H9 (cell line): Measurements from ENCODE around the gene N4BP2L1. TPM values are rescaled to one million over a fixed set of nuclear protein-coding genes. Genes with fewer than 3 reads are reported as not detected.

Source experiments
- DNase-seq: peaks from one replicate; pipeline ENCODE4 v3.0.0-alpha.2; 2017
- H2AFZ ChIP-seq: one replicate; pipeline ENCODE4 v1.6.1; 2013; ENCODE audit warnings: mild to moderate bottlenecking, low read length, control low read depth, moderate library complexity
- H2AK5ac ChIP-seq: 2 replicates; pipeline ENCODE4 v1.6.1; 2013; ENCODE audit warnings: low read length, control low read depth, mixed read lengths; ENCODE audit not compliant: insufficient read length
- H2BK120ac ChIP-seq: one replicate; pipeline ENCODE4 v1.6.1; 2013; ENCODE audit warnings: low read depth, mild to moderate bottlenecking, low read length, control low read depth, inconsistent platforms; ENCODE audit not compliant: poor library complexity, severe bottlenecking
- H2BK12ac ChIP-seq: 2 replicates; pipeline ENCODE4 v1.6.1; 2013; ENCODE audit warnings: low read length, control low read depth, mixed read lengths, low read depth; ENCODE audit not compliant: insufficient read length
- H2BK15ac ChIP-seq: 2 replicates; pipeline ENCODE4 v1.6.1; 2013; ENCODE audit warnings: low read depth, low read length, control low read depth
- H2BK20ac ChIP-seq: one replicate; pipeline ENCODE4 v1.6.1; 2013; ENCODE audit warnings: low read depth, mild to moderate bottlenecking, low read length, control low read depth, inconsistent platforms; ENCODE audit not compliant: poor library complexity, severe bottlenecking
- H2BK5ac ChIP-seq: 2 replicates; pipeline ENCODE4 v1.6.1; 2013; ENCODE audit warnings: low read length, control low read depth, mixed read lengths; ENCODE audit not compliant: insufficient read length
- H3K14ac ChIP-seq: 2 replicates; pipeline ENCODE4 v1.6.1; 2013; ENCODE audit warnings: low read length, control low read depth; ENCODE audit not compliant: insufficient read depth
- H3K18ac ChIP-seq: 2 replicates; pipeline ENCODE4 v1.6.1; 2013; ENCODE audit warnings: low read depth, mild to moderate bottlenecking, mixed read lengths, low read length, control low read depth; ENCODE audit not compliant: insufficient read length
- H3K23ac ChIP-seq: 2 replicates; pipeline ENCODE4 v1.6.1; 2013; ENCODE audit warnings: low read length, control low read depth, mixed read lengths, low read depth; ENCODE audit not compliant: insufficient read length
- H3K23me2 ChIP-seq: 2 replicates; pipeline ENCODE4 v1.6.1; 2013; ENCODE audit warnings: low read depth, mild to moderate bottlenecking, mixed read lengths, low read length, control low read depth; ENCODE audit not compliant: insufficient read length, poor library complexity, severe bottlenecking
- H3K27ac ChIP-seq: 2 replicates; pipeline ENCODE4 v1.5.1; 2013; ENCODE audit warnings: low read length, control low read depth, mixed read lengths, low read depth; ENCODE audit not compliant: insufficient read length
- H3K27me3 ChIP-seq: 2 replicates; pipeline ENCODE4 v1.6.1; 2013; ENCODE audit warnings: low read length, control low read depth, inconsistent platforms; ENCODE audit not compliant: insufficient read depth
- H3K4ac ChIP-seq: 2 replicates; pipeline ENCODE4 v1.6.1; 2013; ENCODE audit warnings: low read depth, mild to moderate bottlenecking, control low read depth, inconsistent platforms, low read length, moderate library complexity
- H3K4me1 ChIP-seq: 2 replicates; pipeline ENCODE4 v1.6.1; 2013; ENCODE audit warnings: low read length, control low read depth, inconsistent platforms; ENCODE audit not compliant: insufficient read depth
- H3K4me2 ChIP-seq: 2 replicates; pipeline ENCODE4 v1.6.1; 2013; ENCODE audit warnings: low read length, control low read depth, mixed read lengths; ENCODE audit not compliant: insufficient read length, insufficient read depth
- H3K56ac ChIP-seq: 2 replicates; pipeline ENCODE4 v1.6.1; 2013; ENCODE audit warnings: low read depth, mild to moderate bottlenecking, mixed read lengths, low read length, control low read depth; ENCODE audit not compliant: insufficient read length
- H3K79me1 ChIP-seq: 2 replicates; pipeline ENCODE4 v1.6.1; 2013; ENCODE audit warnings: low read depth, mild to moderate bottlenecking, moderate library complexity, low read length, control low read depth, inconsistent platforms; ENCODE audit not compliant: insufficient read depth, poor library complexity, severe bottlenecking
- H3K79me2 ChIP-seq: 2 replicates; pipeline ENCODE4 v1.6.1; 2013; ENCODE audit warnings: low read length, control low read depth, inconsistent platforms; ENCODE audit not compliant: insufficient read depth
- H3K9ac ChIP-seq: 2 replicates; pipeline ENCODE4 v1.6.1; 2013; ENCODE audit warnings: low read length, control low read depth, mixed read lengths; ENCODE audit not compliant: insufficient read length; ENCODE audit errors: extremely low read depth
- H3K9me3 ChIP-seq: one replicate; pipeline ENCODE4 v1.6.1; 2013; ENCODE audit warnings: low read depth, low read length, inconsistent platforms; ENCODE audit not compliant: control insufficient read depth
- H3T11ph ChIP-seq: one replicate; pipeline ENCODE4 v1.6.1; 2013; ENCODE audit warnings: mild to moderate bottlenecking, low read length, control low read depth, inconsistent platforms
- H4K20me1 ChIP-seq: one replicate; pipeline ENCODE4 v1.6.1; 2013; ENCODE audit not compliant: control insufficient read depth, insufficient read length, insufficient read depth
- H4K5ac ChIP-seq: 2 replicates; pipeline ENCODE4 v1.6.1; 2013; ENCODE audit warnings: low read depth, mild to moderate bottlenecking, mixed read lengths, low read length, control low read depth; ENCODE audit not compliant: insufficient read length
- H4K8ac ChIP-seq: replicated peaks from 2 replicates; pipeline ENCODE4 v1.6.1; 2013; ENCODE audit warnings: low read length, control low read depth, mixed read lengths, low read depth; ENCODE audit not compliant: insufficient read length
- H4K91ac ChIP-seq: 2 replicates; pipeline ENCODE4 v1.6.1; 2013; ENCODE audit warnings: low read depth, mild to moderate bottlenecking, moderate library complexity, mixed read lengths, low read length, control low read depth; ENCODE audit not compliant: insufficient read length
- H3K27ac Mint-ChIP-seq, 3 experiments: 2 replicates in 2 of 3; 3 replicates in 1 of 3; pipeline ENCODE4 v1.8.0; 2020 to 2021; ENCODE audit warnings: mixed read lengths in 3 of 3, mild to moderate bottlenecking in 1 of 3, moderate library complexity in 1 of 3
- H3K27me3 Mint-ChIP-seq: 2 replicates; pipeline ENCODE4 v1.8.0; 2021; ENCODE audit warnings: low read depth, mild to moderate bottlenecking, moderate library complexity, mixed read lengths
- H3K36me3 Mint-ChIP-seq, 3 experiments: 2 replicates in 2 of 3; 3 replicates in 1 of 3; pipeline ENCODE4 v1.8.0; 2020 to 2021; ENCODE audit warnings: low read depth in 3 of 3, mixed read lengths in 3 of 3; ENCODE audit not compliant: insufficient read depth in 1 of 3
- H3K4me1 Mint-ChIP-seq, 2 experiments: 2 replicates each; pipeline ENCODE4 v1.8.0; 2020; ENCODE audit warnings: mixed read lengths in 2 of 2
- H3K4me3 Mint-ChIP-seq, 2 experiments: 2 replicates in 1 of 2; 3 replicates in 1 of 2; pipeline ENCODE4 v1.8.0; 2020 to 2021; ENCODE audit warnings: mild to moderate bottlenecking in 2 of 2, mixed read lengths in 2 of 2, moderate library complexity in 1 of 2
- H3K9me3 Mint-ChIP-seq, 2 experiments: 2 replicates in 1 of 2; 3 replicates in 1 of 2; pipeline ENCODE4 v1.8.0; 2020; ENCODE audit warnings: mild to moderate bottlenecking in 2 of 2, mixed read lengths in 2 of 2, moderate library complexity in 1 of 2
- CTCF ChIP-seq: fragments of 200-600 bp; sonication (generic); conservative IDR thresholded peaks from 3 replicates; pipeline ENCODE4 v1.8.0; 2021; ENCODE audit warnings: antibody characterized with exemption, mild to moderate bottlenecking
- WGBS: extraction: QIAGEN DNeasy Blood & Tissue Kit; methylation state at CpG from one replicate; pipeline ENCODE4 v1.1.7; 2013; ENCODE audit warnings: missing lambda C conversion rate, low lambda C conversion rate, mixed read lengths; ENCODE audit not compliant: insufficient read length; ENCODE audit errors: extremely low coverage; 5-methylcytosine and 5-hydroxymethylcytosine counted together
- total RNA-seq: library from RNA; stranded (reverse); gene quantifications from 2 replicates; pipeline ENCODE4 v1.2.1, GENCODE V29; 2021

Gene N4BP2L1
- total RNA-seq, 1 experiment from 2014 or later = 1.5 TPM

GRCh38 chr13:32432856-32433255 is 4.9 kb upstream of the N4BP2L1 start:
- Mint-ChIP-seq H3K4me3 (no peak overlapping the region), H3K27ac (no peak overlapping the region), H3K9me3 (no peaks in the 10 kb centered on the region; a peak in 1 of 5 replicates), H3K36me3 (no peaks in the 10 kb centered on the region; a peak in 2 of 7 replicates), H3K4me1 (peaks cover 6 to 7% of the 10 kb centered on the region in 2 experiments), H3K27me3 (peaks cover 2% of the 10 kb centered on the region; the same call in 1 of the 2 replicates)
- Histone ChIP-seq H3K9ac (no peak overlapping the region), H3T11ph (no peak overlapping the region), H4K8ac (no peak overlapping the region), H3K27ac (no peak overlapping the region), H2BK20ac (no peak overlapping the region), H3K4me2 (no peak overlapping the region), H3K4ac (no peak overlapping the region), H3K14ac (no peak overlapping the region), H3K9me3 (no peaks in the 10 kb centered on the region), H2BK12ac (no peak overlapping the region), H2BK120ac (no peak overlapping the region), H3K79me1 (no peaks in the 10 kb centered on the region), H3K23me2 (peaks cover 3% of the 10 kb centered on the region), H3K18ac (no peak overlapping the region), H3K79me2 (no peaks in the 10 kb centered on the region), H4K5ac (no peak overlapping the region), H3K56ac (no peak overlapping the region), H4K20me1 (no peaks in the 10 kb centered on the region), H3K23ac (no peak overlapping the region), H2BK15ac (no peak overlapping the region), H3K27me3 (no peaks in the 10 kb centered on the region), H2AFZ (no peak overlapping the region), H2AK5ac (no peak overlapping the region), H3K4me1 (no peaks in the 10 kb centered on the region; the same call in 1 of the 2 replicates), H2BK5ac (no peak overlapping the region), H4K91ac (no peak overlapping the region)
- no peak for DNase-seq
- no peak for TF ChIP-seq CTCF
- WGBS = no CpG with 5 or more reads among the region's 3 CpGs
